ENCODE measurements around the gene TMEM45A. TPM values are rescaled to one million over a fixed set of nuclear protein-coding genes. Genes with fewer than 3 reads are reported as not detected.

TMEM45A gene
- total RNA-seq, 2 experiments from 2014 or later, result 0.10 TPM; not detected in 1

DNA sequence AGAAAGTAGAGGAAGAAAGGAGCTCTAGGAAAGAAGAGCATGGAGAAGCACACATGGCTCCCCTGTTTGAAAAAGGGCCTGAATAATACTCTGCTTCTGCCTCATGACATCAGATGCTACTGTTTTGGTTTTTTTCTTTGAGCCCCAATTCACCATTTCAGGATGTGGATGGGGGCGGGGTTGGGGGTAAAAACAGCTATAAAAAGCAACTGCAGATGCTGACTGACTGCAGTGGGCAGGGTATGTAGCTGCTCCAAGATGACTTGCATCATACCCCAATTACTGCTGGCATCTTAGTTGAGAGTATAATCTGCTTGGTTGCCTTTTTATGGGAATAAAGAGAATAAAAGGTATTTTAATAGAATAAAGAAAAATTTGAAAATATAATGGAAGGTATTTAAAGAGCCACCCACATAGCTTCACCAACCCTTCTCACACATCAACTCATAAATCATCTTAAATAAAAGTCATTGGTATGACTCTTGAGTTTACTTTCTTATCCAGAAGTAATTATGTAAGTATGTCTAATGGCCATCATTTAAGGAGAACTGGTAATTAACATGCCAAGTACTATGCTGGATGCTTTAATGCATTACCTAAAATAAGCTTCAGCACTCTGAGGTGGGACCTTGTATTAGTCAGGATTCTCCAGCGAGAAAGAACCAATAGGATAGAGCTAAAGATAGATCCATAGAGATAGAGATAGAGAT, 36.4 kb upstream of the TMEM45A start:
- Histone ChIP-seq H3K4me3 (ENCODE audit: low read depth, low read length, poor library complexity, severe bottlenecking) (no peak overlapping the region), H4K20me1 (ENCODE audit: insufficient read depth, low read length) (no peaks in the 10 kb centered on the region), H3K4me2 (ENCODE audit: low read length) (peak overlapping the region; percentile 50), H3K27ac (ENCODE audit: low read depth, low read length, poor library complexity, severe bottlenecking) (no peak overlapping the region), H3K9me3 (ENCODE audit: low read length) (no peaks in the 10 kb centered on the region), H3K36me3 (ENCODE audit: insufficient read depth, low read length) (no peaks in the 10 kb centered on the region), H3K4me1 (ENCODE audit: insufficient read depth, low read length, poor library complexity, severe bottlenecking) (peaks cover 16% of the 10 kb centered on the region), H3K79me2 (ENCODE audit: insufficient read depth, low read depth, low read length) (no peaks in the 10 kb centered on the region), H3K9me2 (ENCODE audit: insufficient read depth, low read length) (no peaks in the 10 kb centered on the region), H2AFZ (ENCODE audit: low read length) (peak overlapping the region; percentile 34; the same call in 1 of the 2 replicates)
- ChIA-PET POLR2A (interaction anchor here (0.6 to 1.5 kb wide), 8 partner anchors 17 to 283 kb away, joined by 3 to 5 read pairs (median 4); partner anchors contain the start of genes LNP1 and TOMM70), CTCF (ENCODE audit: unreplicated experiment) (no interaction called here)
- DNase-seq (ENCODE audit: low spot score), result peak; percentile 62
- BruUV-seq (replicated peaks), result no TSS peak
- intact Hi-C loops (cut with micrococcal nuclease; ENCODE audit: unreplicated experiment), result no loop called here
- TF ChIP-seq EZH2phosphoT487 (IDR thresholded peaks at IDR 0.05; ENCODE audit: borderline replicate concordance, low read depth, low read length) (no peak), CTCF (conservative IDR thresholded peaks at IDR 0.05; ENCODE audit: low read length) (no peak)

- no peaks in the 10 kb centered on the region for H3K9me3 ChIP-seq (ENCODE audit: low read length)
- no peak for DNase-seq (ENCODE audit: low spot score)
- no peak overlapping the region for H2AFZ ChIP-seq (ENCODE audit: low read length)
- no TSS peak for BruUV-seq (replicated peaks)
- H3K4me1 ChIP-seq (ENCODE audit: insufficient read depth, low read length, poor library complexity, severe bottlenecking), result peaks cover 16% of the 10 kb centered on the region
- H4K20me1 ChIP-seq (ENCODE audit: insufficient read depth, low read length), result no peaks in the 10 kb centered on the region
- no peak for TF ChIP-seq CTCF (conservative IDR thresholded peaks at IDR 0.05; ENCODE audit: low read length)
- no peak overlapping the region for H3K4me2 ChIP-seq (ENCODE audit: low read length)
- no peak overlapping the region for H3K4me3 ChIP-seq (ENCODE audit: low read depth, low read length, poor library complexity, severe bottlenecking)
- ChIA-PET POLR2A (interaction anchor here (0.9 to 1.5 kb wide), 3 partner anchors 18 to 55 kb away, joined by 4 to 5 read pairs (median 5); partner anchors contain the start of genes LNP1 and TOMM70), CTCF (ENCODE audit: unreplicated experiment) (no interaction called here)
- H3K79me2 ChIP-seq (ENCODE audit: insufficient read depth, low read depth, low read length), result no peaks in the 10 kb centered on the region
- no peak overlapping the region for H3K27ac ChIP-seq (ENCODE audit: low read depth, low read length, poor library complexity, severe bottlenecking)
- intact Hi-C loops (cut with micrococcal nuclease; ENCODE audit: unreplicated experiment), result no loop called here
- H3K36me3 ChIP-seq (ENCODE audit: insufficient read depth, low read length), result no peaks in the 10 kb centered on the region
- no peaks in the 10 kb centered on the region for H3K9me2 ChIP-seq (ENCODE audit: insufficient read depth, low read length)
Measured at GRCh38 chr3:100456745-100457144, 35.7 kb upstream of the TMEM45A start.

- H3K36me3 ChIP-seq (ENCODE audit: insufficient read depth, low read length), result no peaks in the 10 kb centered on the region
- H3K27ac ChIP-seq (ENCODE audit: low read depth, low read length, poor library complexity, severe bottlenecking), result no peak overlapping the region
- H4K20me1 ChIP-seq (ENCODE audit: insufficient read depth, low read length), result no peaks in the 10 kb centered on the region
- ChIA-PET CTCF (ENCODE audit: unreplicated experiment) (no interaction called here), POLR2A (interaction anchor here (0.6 to 0.7 kb wide), 2 partner anchors 274 to 339 kb away, joined by 3 to 4 read pairs; no protein-coding TSS in a partner anchor)
- no peak overlapping the region for H3K4me3 ChIP-seq (ENCODE audit: low read depth, low read length, poor library complexity, severe bottlenecking)
- no peaks in the 10 kb centered on the region for H3K79me2 ChIP-seq (ENCODE audit: insufficient read depth, low read depth, low read length)
- no TSS peak for BruUV-seq (replicated peaks)
- H3K9me3 ChIP-seq (ENCODE audit: low read length), result no peaks in the 10 kb centered on the region
- peaks cover 16% of the 10 kb centered on the region for H3K4me1 ChIP-seq (ENCODE audit: insufficient read depth, low read length, poor library complexity, severe bottlenecking)
- H2AFZ ChIP-seq (ENCODE audit: low read length), result no peak overlapping the region
- TF ChIP-seq CTCF (conservative IDR thresholded peaks at IDR 0.05; ENCODE audit: low read length) (no peak), EZH2phosphoT487 (IDR thresholded peaks at IDR 0.05; ENCODE audit: borderline replicate concordance, low read depth, low read length) (no peak)
- intact Hi-C loops (cut with micrococcal nuclease; ENCODE audit: unreplicated experiment), result no loop called here
- no peak for DNase-seq (ENCODE audit: low spot score)
- H3K9me2 ChIP-seq (ENCODE audit: insufficient read depth, low read length), result no peaks in the 10 kb centered on the region
- no peak overlapping the region for H3K4me2 ChIP-seq (ENCODE audit: low read length)
Measured at GRCh38 chr3:100457811-100458210, 34.6 kb upstream of the TMEM45A start.

Data from OCI-LY7 (cell line).